Stimulated activated CD4-positive, alpha-beta T cell treated with anti-CD3 and anti-CD28 coated beads, TNF-alpha, amount 100 ng/mL, for 1 hour (primary cell): ENCODE measurements around the gene RNF130.
"Not testable (repeated sequence)": the region's sequence is repeated elsewhere in the genome, so short reads cannot be mapped to it uniquely, and the experiment has no call there.

Experiments used
- DNase-seq, 3 donors: peaks; one replicate each; pipeline ENCODE4 v3.0.0-alpha.2; 2020; ENCODE audit warnings: low read depth in 3 of 3, low spot score in 1 of 3

RNF130 gene

DNA sequence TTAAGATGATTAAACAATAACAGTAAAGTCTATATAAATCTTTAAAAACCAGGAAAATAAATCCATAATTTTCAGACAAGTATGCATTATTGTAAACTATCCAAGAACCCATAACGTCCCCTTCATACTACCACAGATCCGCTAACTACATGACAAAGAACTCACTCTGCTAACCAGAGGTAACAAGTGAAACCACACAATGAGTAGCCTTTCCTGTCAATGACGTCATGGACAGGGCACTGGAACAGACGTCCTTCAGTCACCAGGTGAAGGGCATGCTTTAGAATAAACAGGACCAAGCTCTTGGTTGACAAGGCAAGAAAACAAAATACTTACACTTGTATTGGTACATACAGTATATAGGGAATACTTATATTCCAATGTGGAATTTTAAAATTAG, 45.2 kb downstream of the RNF130 start:
- no peak for DNase-seq

- DNase-seq: no peak
Observed at GRCh38 chr5:180021900-180022299, 49.7 kb downstream of the RNF130 start.

GRCh38 chr5:180020176-180020575, 51.4 kb downstream of the RNF130 start:
- DNase-seq: no peak

DNA sequence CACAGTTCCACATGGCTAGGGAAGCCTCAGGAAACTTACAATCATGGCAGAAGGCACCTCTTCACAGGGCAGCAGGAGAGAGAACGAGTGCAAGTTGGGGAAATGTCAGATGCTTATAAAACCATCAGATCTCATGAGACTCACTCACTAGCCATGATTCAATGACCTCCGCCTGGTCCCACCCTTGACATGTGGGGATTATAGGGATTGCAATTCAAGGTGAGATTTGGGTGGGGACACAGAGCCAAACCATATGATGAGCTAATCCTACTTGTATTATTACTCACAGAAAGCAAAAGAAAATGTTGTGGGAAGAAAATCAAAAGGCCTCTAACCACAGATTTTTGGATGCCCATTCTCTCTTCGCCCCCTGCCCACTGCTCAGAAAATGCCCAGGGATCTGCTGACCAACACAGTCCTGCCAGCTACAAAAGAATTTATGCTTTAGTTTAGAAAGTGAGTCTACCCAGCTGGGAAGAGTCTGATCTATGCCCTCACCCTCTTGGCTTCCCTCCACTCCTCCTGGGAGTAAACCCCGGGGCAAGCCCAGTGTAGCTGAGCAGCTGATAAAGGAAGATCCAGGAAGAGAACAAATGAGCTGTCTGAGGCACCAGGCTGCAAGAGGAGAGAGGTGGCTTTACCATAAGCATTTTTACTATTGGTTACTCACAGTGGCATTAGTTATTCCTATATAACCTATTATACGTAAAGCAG, 53.1 kb downstream of the RNF130 start:
- DNase-seq: no peak

- DNase-seq: not testable (repeated sequence)
Observed at GRCh38 chr5:180015523-180015922, 56.0 kb downstream of the RNF130 start.

- no peak for DNase-seq
Observed at GRCh38 chr5:180013678-180014077, 57.9 kb downstream of the RNF130 start.

GRCh38 chr5:180012316-180012715, 59.2 kb downstream of the RNF130 start:
- no peak for DNase-seq

DNA sequence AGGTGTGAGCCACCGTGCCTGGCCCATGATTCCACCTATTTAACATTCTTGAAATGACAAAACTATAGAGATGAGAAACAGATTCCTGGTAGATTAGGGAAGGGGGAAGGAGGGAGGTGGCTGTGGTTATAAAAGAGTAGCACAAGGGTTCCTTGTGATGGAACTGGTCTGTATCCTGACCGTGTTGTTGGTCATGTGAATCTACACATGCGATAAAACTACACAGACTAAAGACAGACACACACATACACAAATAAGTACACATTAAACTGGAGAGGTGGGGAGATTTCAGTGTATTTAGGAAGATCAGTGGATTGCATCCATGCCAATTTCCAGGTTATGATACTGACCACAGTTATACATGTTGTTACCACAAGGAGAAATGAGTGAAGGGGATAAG, 60.9 kb downstream of the RNF130 start:
- no peak for DNase-seq

DNA sequence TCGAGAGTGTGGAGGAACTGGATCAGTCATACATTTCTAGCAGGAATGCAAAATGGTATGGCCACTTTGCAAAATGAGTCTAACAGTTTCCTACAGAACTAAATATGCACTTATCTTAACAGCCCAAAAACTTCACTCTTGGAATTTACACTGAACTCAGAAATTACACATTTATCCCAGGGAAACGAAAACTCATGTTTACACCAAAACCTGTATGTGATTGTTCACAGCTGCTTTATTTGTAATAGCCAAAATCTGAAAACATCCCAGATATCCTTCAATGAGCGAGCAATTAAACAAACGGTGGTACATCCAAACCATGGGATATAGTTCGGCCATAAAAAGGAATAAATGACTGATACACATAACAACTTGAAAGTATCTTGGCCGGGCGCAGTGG, 62.0 kb downstream of the RNF130 start:
- no peak for DNase-seq

- DNase-seq: no peak
Observed at GRCh38 chr5:180008433-180008832, 63.1 kb downstream of the RNF130 start.

- no peak for DNase-seq
Observed at GRCh38 chr5:180007582-180007981, 64.0 kb downstream of the RNF130 start.

DNA sequence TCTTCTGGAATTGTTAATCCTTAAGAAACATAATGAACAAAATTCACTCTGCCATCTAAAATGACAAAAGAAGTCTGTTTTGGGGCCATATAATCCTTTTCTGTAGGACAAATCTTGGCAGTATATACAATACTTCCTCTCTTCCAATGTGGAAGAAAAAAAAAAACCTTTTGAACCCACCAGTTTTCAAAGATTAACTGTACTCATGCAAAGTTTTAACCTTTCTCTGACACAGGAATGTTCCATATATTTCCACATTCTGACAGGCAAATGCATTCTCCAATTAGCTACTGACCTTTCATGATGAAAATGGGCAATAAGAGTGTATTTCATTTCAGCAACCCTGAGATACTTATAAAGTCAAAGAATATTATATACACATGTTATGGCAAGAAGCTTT, 65.4 kb downstream of the RNF130 start:
- no peak for DNase-seq

DNA sequence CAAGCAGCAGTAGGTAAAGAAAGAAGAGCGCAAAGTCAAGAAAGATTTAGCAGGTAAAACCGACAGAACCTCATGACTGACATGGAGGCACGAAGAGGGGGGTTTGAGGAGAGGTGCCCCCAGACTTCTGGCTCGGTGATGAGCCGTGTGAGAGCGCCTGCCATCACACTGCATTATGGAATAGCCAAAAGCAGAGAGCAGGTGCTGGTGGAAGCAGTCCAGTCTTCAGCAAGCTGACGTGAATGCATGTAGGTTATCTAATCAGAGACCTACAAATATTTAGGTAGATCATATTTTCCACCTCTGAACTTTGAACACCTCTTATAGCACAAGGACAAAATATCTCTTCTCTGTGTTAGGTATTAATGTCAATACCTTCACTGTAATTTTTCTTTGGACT, 68.4 kb downstream of the RNF130 start:
- no peak for DNase-seq

DNA sequence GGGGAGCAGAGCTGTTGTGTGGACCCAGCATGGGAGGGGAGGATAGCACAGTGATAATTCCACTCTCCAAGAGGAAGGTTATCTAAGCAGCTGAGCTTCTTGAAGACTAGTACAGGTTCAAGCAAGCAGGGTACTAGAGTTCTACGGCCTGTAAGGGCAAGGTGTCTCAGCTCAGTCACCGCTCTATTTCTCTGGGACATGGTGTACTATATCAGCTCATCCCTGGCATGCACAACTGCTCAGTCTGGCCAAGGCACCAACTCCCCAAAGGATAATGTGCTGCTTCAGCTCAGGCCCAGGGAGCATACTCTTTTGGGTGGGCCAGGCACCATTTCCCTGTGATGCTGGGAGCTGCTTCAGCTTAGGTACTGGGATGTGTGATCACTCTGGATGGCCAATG, 69.8 kb downstream of the RNF130 start:
- no peak for DNase-seq

- no peak for DNase-seq
Observed at GRCh38 chr5:180001136-180001535, 70.4 kb downstream of the RNF130 start.

DNA sequence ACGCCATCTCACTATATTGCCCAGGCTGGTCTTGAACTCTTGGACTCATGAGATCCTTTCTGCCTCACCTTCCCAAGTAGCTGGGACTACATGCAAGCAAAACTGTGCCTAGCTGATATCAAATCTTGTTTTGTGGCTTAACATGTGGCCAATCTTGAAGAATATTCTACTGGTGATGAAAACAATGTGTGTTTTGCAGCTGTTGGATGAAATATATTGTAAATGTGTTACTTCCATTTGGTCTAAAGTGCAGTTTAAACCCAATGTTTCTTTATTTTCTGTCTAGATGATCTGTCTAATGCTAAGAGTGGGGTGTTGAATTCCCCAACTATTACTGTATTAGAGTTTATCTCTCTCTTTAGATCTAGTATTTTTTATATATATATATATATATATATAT, 73.1 kb downstream of the RNF130 start:
- DNase-seq: no peak

DNA sequence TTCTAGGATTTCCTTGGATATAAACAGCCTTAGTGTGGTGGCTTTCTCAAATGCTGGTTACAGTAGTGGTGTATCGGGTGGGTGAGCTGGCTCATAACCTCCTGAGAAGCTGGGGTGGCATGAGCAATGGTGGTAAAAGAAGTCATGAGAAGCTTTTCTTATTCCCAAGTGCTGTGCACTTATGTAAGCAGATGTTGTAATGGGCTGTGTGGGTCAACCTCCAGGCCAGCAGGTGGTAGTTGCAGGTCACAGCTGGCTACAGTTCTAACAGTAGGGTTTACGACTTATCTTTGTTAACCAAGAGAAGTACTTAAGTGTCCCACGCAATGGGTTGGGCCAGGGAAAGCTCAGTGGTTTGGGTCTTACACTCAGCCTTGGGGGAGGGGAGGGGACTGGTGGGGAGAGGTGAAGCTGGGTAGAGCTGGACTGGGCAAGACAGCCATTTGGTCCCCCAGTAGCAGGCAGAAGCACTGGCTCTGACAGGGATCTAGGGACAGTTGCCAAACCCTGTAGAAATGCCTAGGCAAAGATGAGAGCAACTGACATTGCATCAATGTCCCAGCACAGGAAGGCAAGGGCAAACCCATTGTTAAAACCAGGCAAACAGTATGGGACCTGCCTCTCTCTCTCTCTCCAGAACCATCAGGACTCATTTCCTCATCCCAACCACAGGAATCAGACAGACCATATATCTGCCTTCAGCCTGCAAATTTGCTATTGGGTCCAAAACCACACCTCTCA, 76.8 kb downstream of the RNF130 start:
- DNase-seq: no peak

DNA sequence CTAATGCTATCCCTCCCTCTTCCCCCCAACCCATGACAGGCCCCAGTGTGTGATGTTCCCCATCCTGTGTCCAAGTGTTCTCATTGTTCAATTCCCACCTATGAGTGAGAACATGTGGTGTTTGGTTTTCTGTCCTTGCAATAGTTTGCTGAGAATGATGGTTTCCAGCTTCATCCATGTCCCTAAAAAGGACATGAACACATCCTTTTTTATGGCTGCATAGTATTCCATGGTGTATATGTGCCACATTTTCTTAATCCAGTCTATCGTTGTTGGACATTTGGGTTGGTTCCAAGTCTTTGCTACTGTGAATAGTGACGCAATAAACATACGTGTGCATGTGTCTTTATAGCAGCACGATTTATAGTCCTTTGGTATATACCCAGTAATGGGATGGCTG, 78.7 kb downstream of the RNF130 start:
- DNase-seq: not testable (repeated sequence)

DNA sequence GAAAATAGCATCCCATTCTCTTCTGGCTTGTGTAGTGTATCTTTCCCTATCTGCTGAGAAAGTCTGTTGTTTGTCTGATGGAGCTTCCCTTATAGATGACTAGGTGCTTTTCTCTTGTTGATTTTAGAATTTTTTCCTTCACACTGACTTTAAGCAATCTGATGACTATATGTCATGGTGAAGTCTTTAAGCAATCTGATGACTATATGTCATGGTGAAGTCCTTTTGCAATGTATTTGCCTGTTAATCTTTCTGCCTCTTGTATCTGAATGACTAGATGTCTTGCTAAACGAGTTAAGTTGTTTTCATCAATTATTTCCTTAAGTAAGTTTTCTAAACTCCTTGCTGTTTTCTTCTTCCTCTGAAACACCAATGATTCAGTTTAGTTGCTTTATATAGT, 80.5 kb downstream of the RNF130 start:
- DNase-seq: no peak

- DNase-seq: not testable (repeated sequence)
Observed at GRCh38 chr5:179990525-179990924, 81.0 kb downstream of the RNF130 start.

GRCh38 chr5:179986328-179986727, 85.2 kb downstream of the RNF130 start:
- DNase-seq: no peak

GRCh38 chr5:179981636-179982035, 89.9 kb downstream of the RNF130 start:
- DNase-seq: no peak

DNA sequence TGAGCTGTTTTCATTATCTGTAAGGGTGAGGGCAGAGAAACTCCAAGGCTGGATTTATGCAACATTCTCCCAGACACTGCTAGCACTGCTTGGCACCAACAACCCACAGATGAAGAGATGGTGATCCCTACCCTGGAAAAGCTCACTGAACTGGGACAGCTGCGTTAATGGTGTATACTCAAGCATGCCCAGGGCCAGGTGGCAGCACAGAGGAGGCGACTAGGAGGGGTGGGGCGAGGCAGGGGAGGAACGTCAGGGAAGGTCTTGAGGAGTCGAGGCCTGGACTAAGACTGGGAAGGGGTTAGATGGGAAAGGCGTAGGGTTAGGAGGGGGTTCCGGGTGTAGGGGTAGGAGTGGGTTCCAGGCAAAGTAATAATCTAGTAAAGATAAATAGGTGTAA, 90.8 kb downstream of the RNF130 start:
- no peak for DNase-seq
